Measurements from ENCODE around the gene NUP98.
A peak's percentile ranks its signal among the peaks of the same experiment; 100 is the strongest.
"Not testable (repeated sequence)": the region's sequence is repeated elsewhere in the genome, so short reads cannot be mapped to it uniquely, and the experiment has no call there.

NUP98 gene

DNA sequence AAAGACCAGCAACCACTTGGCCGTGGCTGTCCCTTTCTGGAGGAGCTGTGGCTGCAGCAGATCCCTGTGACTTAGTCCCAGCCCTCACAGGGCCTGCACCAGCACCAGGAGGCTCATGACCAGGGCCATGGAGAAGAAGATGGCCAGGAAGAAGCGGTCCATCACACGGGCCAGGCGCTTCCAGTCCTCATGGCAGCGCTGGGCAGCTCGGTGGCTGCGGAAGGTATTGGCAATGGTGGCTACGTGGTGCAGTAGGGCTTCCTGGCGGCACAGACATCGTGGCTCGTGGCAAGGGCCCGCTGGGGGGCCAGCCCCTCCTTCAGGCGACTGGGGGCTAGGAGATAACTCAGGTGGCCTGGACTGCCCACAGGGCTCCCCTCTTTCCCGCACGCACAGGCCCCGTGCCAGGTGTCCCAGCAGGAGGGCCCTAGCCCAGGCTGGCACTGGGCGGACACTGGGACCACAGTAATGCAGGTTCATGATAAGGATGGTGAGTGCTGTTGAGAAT lies 131.3 kb downstream of the NUP98 start:
- no peak for DNase-seq

DNA sequence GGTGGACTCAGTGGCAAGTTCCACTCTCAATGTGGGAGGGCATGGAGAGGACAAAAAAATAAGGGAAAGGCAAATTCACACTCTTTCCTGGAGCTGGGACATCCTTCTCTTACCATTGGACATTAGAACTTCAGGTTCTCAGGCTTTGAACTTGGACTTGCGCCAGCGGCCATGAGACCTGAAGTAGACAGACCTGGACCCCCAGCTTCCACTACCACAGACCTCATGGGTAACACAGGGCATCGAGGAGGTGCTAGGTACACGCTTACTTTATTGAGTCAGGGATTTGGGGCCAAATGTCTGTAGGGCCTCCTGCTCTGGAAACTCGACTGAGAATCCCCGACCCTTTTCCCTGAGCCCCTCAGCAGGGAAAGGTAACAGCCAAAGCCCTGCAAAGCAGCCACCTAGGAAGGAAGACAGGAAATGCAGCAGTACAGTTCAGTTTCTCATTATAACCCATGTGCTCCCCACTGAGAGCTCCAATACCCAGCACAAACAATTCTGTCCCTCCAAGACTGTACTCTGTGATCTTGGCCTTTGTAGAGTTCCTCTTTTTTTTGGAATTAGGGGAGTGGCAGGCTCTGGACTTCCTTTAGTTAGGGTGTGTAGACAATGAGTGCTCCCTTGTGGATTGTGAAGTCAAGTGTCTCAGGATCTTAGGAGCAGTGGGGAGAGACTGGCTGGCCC lies 131.9 kb downstream of the NUP98 start:
- no peak for DNase-seq

DNA sequence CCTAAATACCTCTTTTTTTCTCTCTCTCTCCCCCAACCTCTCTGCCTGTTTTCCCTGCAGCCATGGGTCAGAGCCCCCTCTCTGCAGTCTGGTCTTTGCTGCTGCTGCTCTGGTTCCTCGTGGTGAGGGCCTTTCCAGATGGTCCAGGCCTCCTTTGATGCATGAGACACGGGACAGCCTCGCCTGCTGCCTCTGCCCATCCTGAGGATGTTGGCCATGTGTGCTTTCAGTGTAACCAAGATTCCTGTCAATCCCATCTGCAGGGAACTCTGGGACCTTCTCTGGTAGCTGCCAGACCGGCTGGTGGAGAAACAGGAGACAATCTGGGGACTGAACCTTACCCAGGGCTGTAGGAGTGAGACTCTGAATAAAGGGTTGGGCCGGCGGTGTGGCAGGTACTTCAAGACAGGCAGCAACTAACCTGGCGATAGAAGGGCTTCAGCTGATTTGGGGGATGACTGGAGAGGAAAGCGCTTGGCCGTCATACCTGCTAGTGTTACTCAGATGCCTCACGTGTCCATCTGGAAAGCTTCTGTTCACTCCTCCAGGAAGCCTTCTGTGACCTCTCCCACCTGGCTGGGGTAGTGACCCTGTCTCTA lies 133.2 kb downstream of the NUP98 start:
- DNase-seq = no peak

DNA sequence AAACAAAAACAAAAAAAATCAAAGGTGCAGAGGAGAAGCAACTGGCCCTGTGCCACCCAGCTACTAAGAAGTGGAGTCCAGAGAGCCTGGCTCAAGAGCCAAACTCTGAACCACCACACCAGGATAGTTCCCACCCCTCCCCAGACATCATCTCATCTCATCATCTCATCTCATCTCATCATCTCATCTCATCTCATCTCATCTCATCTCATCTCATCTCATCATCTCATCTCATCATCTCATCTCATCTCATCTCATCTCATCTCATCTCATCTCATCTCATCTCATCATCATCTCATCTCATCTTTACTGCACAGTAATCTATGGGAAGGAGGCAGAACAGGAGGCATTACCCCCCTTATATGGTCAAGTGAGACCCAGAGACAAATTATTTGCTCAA lies 134.5 kb downstream of the NUP98 start:
- DNase-seq = no peak

DNA sequence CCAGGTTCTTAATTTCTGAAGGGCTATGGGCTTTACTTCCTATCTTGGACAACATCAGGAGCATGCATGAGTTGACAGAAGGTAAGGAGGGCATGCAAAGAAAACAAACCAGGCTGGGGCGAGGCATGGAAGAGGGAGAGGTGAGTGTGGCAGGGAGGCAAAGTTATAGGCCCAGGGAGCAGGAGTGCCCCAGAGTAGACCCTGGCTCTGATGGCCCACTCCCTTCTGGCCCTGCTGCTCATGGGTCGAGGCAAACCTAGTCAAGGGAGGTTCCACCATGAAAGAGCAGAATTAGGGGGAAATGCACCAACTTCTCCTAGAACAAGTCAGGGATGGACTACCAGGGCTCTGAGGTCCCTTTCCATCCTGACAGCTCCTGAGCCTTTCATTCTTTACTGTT lies 136.4 kb downstream of the NUP98 start:
- no peak for DNase-seq

DNA sequence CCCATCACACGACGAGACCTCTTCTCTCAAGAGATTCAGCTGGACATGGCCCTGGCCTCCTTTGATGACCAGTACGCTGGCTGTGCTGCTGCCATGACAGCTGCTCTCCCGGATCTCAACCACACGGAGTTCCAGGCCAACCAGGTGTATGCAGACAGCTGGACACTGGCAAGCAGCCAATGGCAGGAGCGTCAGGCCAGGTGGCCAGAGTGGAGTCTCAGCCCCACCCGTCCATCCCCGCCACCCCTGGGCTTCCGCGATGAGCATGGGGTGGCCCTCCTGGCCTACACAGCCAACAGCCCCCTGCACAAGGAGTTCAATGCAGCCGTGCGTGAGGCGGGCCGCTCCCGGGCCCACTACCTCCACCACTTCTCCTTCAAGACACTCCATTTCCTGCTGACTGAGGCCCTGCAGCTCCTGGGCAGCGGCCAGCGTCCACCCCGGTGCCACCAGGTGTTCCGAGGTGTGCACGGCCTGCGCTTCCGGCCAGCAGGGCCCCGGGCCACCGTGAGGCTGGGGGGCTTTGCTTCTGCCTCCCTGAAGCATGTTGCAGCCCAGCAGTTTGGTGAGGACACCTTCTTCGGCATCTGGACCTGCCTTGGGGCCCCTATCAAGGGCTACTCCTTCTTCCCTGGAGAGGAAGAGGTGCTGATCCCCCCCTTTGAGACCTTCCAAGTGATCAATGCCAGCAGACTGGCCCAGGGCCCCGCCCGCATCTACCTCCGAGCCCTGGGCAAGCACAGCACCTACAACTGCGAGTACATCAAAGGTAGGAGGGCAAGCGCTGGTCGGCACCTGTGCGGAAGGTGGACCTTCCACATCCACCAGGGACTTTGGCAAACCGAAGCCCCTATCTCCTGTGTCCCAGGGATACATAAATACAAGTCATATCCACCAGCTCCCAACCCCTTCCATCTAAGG lies 137.5 kb downstream of the NUP98 start:
- DNase-seq = no peak

DNA sequence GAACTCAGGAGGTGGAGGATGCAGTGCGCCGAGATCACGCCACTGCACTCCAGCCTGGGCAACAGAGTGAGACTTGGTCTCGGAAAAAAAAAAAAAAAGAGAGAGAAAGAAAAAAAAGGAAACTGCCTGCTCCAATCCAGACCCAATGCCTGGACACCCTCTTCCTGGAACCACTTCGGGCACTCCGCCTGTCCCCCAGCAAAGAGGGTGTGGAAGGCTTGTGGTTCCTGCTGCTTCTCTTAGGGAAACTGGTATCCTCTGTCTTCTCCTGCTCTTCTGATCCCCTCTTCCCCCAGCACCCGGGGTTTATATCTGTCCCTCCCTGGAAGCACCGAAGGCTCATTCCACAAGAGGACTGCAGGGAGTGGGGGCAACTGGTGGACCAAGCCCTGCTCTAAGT lies 139.1 kb downstream of the NUP98 start:
- no peak for DNase-seq

DNA sequence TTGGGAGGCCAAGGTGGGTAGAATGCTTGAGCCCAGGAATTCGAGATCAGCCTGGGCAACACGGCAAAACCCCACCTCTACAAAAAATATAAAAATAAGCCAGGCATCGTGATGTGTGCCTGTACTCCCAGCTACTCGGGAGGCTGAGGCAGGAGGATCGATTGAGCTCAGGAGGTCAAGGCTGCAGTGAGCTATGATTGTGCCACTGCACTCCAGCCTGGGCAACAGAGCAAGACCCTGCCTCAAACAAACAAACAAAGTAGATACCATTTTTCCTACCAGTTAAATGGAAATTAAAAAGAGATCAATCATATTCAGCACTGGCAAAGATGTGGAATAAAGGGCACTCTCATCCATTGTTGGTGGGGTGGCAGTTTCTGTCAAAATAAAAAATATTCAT lies 140.0 kb downstream of the NUP98 start:
- not testable (repeated sequence) for DNase-seq

DNA sequence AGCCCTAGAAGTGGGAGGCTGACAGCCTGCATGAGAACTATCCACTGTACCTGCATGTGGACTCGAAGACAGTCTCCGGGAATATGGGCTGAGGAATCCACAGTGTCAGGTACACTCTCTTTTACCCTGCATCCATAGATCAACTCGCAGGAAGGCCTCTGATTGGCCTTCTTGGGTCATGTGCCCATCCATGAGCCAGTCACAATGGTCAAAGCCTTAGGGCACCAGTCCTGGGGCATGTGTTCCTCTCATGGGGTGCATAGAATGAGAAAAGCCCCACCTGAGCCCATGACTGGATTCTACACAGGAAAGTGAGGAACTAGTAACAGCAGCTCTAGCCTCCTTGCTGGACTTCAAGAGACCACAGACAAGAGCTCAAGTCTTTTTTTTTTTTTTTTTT lies 141.8 kb downstream of the NUP98 start:
- DNase-seq = no peak

DNA sequence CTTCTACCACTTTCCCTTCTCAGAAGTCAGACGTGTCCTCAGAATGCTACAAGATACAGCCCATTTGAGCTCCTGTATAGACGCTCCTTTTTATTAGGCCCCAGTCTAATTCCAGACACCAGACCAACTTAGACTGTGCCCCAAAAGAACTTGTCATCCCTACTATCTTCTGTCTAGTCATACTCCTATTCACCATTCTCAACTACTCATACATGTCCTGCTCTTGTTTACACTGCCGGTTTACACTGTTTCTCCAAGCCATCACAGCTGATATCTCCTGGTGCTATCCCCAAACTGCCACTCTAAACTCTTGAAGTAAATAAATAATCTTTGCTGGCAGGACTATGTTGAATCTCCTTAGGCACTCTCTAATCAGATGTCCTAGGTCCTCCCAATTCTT lies 144.8 kb downstream of the NUP98 start:
- DNase-seq = not testable (repeated sequence)

DNA sequence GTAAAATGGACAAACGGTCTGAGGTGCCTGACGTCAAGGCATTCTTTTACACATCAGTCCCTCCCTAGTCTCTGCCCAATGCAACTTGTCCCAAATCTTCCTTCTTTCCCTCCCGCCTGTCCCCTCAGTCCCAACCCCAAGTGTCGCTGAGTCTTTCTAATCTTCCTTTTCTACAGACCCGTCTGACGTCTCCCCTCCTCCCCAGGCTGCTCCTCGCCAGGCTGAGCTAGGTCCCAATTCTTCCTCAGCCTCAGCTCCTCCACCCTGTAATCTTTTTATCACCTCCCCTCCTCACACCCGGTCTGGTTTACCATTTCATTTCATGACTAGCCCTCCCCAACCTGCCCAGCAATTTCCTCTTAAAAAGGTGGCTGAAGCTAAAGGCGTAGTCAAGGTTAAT lies 148.0 kb downstream of the NUP98 start:
- DNase-seq = not testable (repeated sequence)

DNA sequence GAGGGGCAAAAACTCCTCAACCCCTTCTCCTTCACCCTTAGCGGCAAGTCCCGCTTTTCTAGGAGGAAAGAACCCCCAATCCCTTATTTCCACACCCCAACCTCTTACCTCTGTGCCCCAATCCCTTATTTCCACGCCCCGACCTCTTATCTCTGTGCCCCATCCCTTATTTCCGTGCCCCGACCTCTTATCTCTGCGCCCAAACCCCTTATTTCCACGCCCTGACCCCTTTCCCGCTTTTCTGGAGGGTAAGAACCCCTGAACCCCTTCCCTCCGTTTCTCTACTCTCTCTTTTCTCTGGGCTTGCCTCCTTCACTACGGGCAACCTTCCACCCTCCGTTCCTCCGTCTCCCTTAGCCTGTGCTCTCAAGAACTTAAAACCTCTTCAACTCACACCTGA lies 148.5 kb downstream of the NUP98 start:
- DNase-seq = not testable (repeated sequence)

DNA sequence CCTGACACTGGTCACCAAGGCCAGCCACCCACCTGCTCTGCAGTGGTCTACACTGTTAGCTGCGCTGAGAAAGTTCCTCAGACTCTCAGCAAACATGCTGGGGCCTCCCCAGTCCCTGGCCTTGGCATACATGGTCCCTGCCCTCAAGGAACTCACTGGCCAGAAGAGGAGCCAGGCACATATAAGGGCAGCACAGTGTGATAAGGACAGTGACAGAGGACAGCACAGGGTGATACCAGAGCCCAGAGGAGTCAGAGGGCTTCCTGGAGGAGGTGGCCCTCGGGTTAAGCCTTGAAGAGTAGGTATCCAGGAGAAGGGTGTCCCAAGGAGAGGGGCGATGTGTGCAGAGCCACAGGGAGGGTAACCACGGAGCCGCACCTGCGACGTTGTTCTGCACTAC lies 151.8 kb downstream of the NUP98 start:
- no peak for DNase-seq

DNA sequence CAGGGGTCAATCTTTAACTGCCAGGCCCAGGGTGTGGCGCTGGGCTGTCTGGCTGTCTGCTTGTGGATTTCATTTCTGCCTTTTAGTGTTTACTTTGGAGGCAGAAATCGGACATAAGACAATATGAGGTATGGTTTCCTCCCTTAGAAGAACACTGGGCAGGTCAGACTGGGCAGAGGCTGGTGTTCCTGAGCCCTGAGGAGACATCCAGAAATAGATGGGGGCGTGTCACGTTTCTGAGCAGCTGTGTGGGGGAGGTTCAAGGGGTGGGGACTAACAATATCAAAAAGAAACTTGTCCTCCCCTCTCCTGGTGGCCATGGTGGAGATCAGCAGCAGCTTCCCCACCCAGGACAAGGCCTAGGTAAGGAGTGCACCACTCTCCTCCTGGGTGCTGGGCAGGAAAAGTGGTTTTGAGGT lies 152.5 kb downstream of the NUP98 start, which contains the start of gene ART1:
ART1 (plus strand) TSS at position 312 of the 419 bp plus-strand sequence. CDS start 14,086 bp downstream, outside the sequence.
- no peak for DNase-seq

DNA sequence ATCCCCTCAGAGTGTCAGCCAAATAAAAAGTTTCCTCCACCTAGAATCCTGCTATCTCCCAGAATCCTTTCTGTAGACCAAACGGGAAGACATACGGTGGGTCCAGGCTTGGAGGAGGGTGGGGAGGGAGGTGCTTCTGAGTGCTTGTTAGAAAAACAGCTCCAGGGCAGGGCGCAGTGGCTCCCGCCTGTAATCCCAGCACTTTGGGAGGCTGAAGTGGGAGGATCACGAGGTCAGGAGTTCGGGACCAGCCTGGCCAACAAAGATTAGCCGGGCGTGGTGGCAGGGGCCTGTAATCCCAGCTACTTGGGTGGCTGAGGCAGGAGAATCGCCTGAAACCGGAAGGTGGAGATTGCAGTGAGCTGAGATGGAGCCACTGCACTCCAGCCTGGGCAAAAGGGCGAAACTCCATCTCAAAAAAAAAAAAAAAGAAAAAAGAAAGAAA lies 154.2 kb downstream of the NUP98 start:
- not testable (repeated sequence) for DNase-seq

DNA sequence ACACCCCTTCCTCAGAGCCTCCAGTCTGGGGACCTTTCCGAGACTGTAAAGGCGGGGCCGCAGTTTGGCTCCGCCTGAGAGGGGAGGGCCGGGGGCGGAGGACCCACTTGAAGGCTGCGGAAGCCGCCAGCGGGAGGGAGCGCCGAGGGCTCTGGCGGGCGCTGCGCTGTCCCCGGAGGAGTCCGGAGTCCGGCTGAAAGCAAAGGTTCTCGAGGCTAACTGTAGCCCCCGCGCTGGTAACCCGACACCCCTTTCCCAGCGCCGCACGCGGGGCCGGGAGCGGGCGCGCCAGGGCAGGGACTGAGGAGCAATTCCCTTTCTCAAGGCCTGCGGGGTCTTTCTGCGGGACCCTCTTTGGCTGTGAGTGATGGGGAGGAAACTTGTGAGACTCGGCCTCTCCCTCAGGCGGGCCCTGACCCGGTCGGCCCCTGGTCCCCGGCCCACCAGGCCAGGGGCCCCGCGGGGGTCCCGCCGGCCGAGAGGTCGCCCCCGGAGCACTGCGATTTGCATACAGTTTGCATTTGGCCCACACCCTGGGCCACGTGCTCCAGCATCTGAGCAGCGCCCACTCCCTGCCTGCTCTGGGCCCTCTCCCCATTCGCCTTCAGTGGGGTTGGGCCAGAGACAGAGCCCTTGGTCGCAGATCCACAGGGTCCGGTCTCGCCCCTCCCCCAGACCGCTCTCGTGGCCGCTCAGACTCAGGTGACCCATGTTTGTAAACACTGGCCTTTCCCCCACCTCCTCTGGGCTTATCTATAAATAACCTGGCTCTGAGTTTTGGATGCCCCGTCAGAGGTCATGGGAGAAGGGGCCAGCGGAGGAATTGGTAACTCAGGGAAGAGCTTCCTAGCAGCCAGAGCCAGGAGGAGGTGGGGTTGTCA lies 155.0 kb downstream of the NUP98 start:
- DNase-seq = peak; percentile 49 to 74 (median 64)

DNA sequence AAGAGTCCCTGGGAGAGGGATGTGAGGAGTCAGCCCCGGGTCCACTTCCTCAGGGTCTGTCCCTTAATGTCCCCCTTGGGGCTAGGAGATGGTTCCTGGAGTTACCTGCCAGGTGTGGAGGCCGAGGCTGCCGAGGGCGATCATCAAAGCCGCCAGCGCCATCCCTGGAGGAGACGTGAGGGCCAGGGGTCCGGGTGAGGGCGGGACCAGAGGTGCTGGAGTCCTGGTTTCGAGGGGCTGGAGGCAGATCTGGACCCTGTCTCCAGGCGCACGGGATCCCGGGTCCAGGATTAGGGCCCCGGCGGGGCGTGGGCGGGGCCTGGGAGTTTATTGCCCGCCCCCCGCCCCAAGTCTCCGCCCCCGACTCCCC lies 155.7 kb downstream of the NUP98 start, which contains the start of gene ART5:
ART5 (minus strand) TSS at position 292 of the 370 bp plus-strand sequence; CDS start at position 162, 130 bp downstream.
- DNase-seq = no peak

DNA sequence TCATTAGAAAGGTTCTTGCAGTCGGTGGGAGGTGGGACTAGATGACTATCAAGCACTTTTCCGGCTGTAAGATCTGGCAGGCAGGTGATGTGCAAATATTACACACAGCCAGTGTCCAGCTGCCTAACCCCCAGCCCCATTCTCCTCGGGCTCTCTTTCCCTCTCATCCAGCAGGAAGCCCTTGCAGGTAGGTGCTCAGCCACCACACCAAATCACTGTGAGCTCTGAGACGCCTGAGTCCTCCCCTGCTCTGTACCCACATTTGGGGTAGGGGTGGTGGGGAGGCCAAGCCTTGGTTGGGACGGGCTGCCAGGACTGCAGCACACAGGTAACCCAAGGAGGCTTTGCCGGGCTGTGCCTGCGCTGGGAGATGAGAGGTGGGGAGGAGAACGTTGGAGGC lies 156.2 kb downstream of the NUP98 start:
- DNase-seq = no peak

DNA sequence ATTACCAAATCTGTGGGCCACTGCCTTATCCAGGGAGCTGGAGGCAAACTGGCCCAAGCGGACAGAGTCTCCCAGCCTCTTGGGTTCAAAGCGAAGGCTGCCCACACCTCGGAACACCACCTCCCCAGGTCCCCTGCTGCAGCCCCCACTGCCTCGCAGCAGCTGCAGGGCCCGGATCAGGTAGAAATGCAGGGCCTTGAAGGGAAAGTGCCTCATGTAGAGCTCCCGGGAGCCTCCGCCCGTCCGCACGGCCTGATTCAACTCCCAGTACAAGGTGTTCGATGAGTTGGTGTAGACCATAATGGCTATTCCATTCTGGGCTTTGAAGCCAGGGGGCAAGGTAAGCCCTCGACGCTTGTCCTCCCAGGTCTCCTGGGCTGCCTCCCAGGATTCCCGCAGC lies 157.5 kb downstream of the NUP98 start:
- no peak for DNase-seq

DNA sequence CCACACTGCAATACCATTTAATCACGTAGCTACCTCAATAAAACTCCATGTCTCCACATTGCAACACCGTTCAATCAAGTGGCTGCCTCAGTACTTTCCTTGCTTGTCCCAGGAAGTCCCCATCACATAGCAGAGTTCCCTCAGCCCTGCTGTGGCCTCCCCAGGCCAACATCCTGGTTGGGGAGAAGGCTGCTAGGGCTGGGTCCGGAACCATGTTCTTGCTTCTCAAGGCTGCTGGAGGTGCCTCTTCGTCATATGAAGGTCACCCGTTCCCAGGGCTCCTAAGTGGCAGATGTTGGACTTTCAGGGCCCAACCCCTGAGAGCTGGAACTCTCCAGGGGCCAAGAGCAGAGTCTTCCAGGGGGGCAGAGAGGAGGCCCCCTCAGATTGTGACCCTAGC lies 158.8 kb downstream of the NUP98 start:
- no peak for DNase-seq

DNA sequence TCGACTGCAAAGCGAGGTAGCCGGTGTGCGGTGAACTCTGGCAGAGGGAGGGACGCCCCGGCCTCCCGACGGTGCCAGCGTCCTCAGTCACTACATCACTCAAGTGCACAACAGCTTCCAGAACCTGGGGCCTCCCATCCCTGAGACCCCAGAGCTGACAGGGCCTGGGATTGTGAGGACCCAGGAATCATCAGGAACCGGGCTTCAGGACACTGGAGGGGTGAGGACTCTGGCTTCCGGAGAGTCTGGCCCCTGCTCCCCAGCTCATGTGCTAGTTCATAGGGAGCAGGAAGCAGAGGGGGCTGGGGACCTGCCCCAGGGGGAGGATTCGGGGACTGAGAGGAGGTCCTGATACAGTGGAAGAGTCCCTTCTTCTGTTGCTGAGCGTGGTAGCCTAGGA lies 160.2 kb downstream of the NUP98 start:
- no peak for DNase-seq

All from stimulated activated naive CD4-positive, alpha-beta T cell (primary cell).